Ishikawa (cell line): ENCODE data around the gene KRT33A.
"Not testable (repeated sequence)": the region's sequence is repeated elsewhere in the genome, so short reads cannot be mapped to it uniquely, and the experiment has no call there.

ENCODE experiments used
- CEBPB ChIP-seq: IDR thresholded peaks from 2 replicates; pipeline ENCODE4 v1.6.1; 2012
- CREB1 ChIP-seq: IDR thresholded peaks from 2 replicates; pipeline ENCODE4 v1.6.1; 2012; ENCODE audit warnings: low read depth
- EGR1 ChIP-seq: IDR thresholded peaks from 2 replicates; pipeline ENCODE4 v1.6.1; 2012
- EP300 ChIP-seq: IDR thresholded peaks from 2 replicates; pipeline ENCODE4 v1.6.1; 2012; ENCODE audit warnings: borderline replicate concordance
- FOXM1 ChIP-seq: IDR thresholded peaks from 2 replicates; pipeline ENCODE4 v1.6.1; 2012; ENCODE audit warnings: low read depth, borderline replicate concordance
- MAX ChIP-seq: IDR thresholded peaks from 2 replicates; pipeline ENCODE4 v1.6.1; 2012
- NFIC ChIP-seq: IDR thresholded peaks from 2 replicates; pipeline ENCODE4 v1.6.1; 2012
- RAD21 ChIP-seq: IDR thresholded peaks from 2 replicates; pipeline ENCODE4 v1.6.1; 2012; ENCODE audit warnings: low read depth
- REST ChIP-seq: IDR thresholded peaks from 2 replicates; pipeline ENCODE4 v1.6.1; 2012; ENCODE audit warnings: low read depth, mild to moderate bottlenecking
- TAF1 ChIP-seq: IDR thresholded peaks from 2 replicates; pipeline ENCODE4 v1.6.1; 2012; ENCODE audit warnings: low read depth, mild to moderate bottlenecking
- TCF12 ChIP-seq: IDR thresholded peaks from 2 replicates; pipeline ENCODE4 v1.6.1; 2012; ENCODE audit warnings: low read depth
- TEAD4 ChIP-seq: IDR thresholded peaks from 2 replicates; pipeline ENCODE4 v1.6.1; 2012
- USF1 ChIP-seq: IDR thresholded peaks from 2 replicates; pipeline ENCODE4 v1.6.1; 2012
- YY1 ChIP-seq: IDR thresholded peaks from 2 replicates; pipeline ENCODE4 v1.6.1; 2012; ENCODE audit warnings: low read depth
- ZBTB7A ChIP-seq: IDR thresholded peaks from 2 replicates; pipeline ENCODE4 v1.6.1; 2012; ENCODE audit warnings: low read depth

Gene KRT33A

GRCh38 chr17:41390411-41390938, 39.8 kb upstream of the KRT33A start:
- TF ChIP-seq TAF1 (no peak), REST (no peak), CREB1 (no peak), RAD21 (no peak), TEAD4 (no peak), EP300 (no peak), FOXM1 (no peak), EGR1 (no peak), MAX (no peak), TCF12 (no peak), ZBTB7A (no peak), USF1 (no peak)

GRCh38 chr17:41387670-41388069, 37.0 kb upstream of the KRT33A start:
- TF ChIP-seq TCF12 (no peak), ZBTB7A (no peak), USF1 (no peak), NFIC (no peak), EP300 (no peak), CREB1 (no peak), REST (no peak), RAD21 (no peak), YY1 (no peak), MAX (no peak)

- TF ChIP-seq EGR1, result no peak
These were observed 35.6 kb upstream of the KRT33A start for GRCh38 chr17:41386227-41386626.

GRCh38 chr17:41383690-41384089, 33.1 kb upstream of the KRT33A start:
- no peak for TF ChIP-seq CREB1
- TF ChIP-seq MAX, result no peak
- TF ChIP-seq EGR1, result no peak
- no peak for TF ChIP-seq RAD21
- TF ChIP-seq CEBPB, result peak; percentile 51

- no peak for TF ChIP-seq CREB1
- TF ChIP-seq YY1, result no peak
These were observed 31.8 kb upstream of the KRT33A start for GRCh38 chr17:41382394-41382793.

GRCh38 chr17:41381943-41382342, 31.3 kb upstream of the KRT33A start, which contains the start of gene KRT34:
Gene KRT34 (minus strand): TSS chr17:41382306. CDS start chr17:41382246, 60 bp downstream.
- not testable (repeated sequence) for TF ChIP-seq CREB1, REST, USF1
